GM12878 (cell line): Measurements from ENCODE around the gene TRMU. TPM values are rescaled to one million over a fixed set of nuclear protein-coding genes. Genes with fewer than 3 reads are reported as not detected.

Experiments
- ATAC-seq: fragments of 200-7000 bp; cut with Tn5 transposase; 3 replicates; pipeline ENCODE4 v1.9.1; 2020; ENCODE audit warnings: mild to moderate bottlenecking, moderate library complexity
- BruUV-seq: library from RNA; stranded (reverse); fragments of 400-500 nt; replicated peaks from 2 replicates; lab custom pipeline; 2021; lab: Mats Ljungman, UMichigan
- CTCF ChIA-PET: fragments of 300-600 bp; sonication (Branson Sonifier 250); formaldehyde crosslinking; extraction: SDS; loops from one replicate; lab custom pipeline; 2021; ENCODE audit warnings: inconsistent platforms; lab: Yijun Ruan, JAX
- POLR2A ChIA-PET: fragments of 350-600 bp; formaldehyde crosslinking; extraction: SDS; loops from one replicate; lab custom pipeline; 2021; ENCODE audit warnings: inconsistent platforms; lab: Charles Lee
- RAD21 ChIA-PET: fragments of 300-600 bp; sonication (Branson Sonifier 250); formaldehyde crosslinking; loops from one replicate; lab custom pipeline; 2023; ENCODE audit warnings: antibody characterized with exemption; ENCODE audit not compliant: unreplicated experiment; lab: Charles Lee
- SMC1A ChIA-PET: fragments of 300-600 bp; sonication (Branson Sonifier 250); formaldehyde crosslinking; loops from one replicate; lab custom pipeline; 2023; ENCODE audit not compliant: unreplicated experiment, uncharacterized antibody; lab: Charles Lee
- DNase-seq: peaks from one replicate; pipeline ENCODE4 v3.0.0-alpha.2; 2011; ENCODE audit warnings: low read depth, low spot score
- FAIRE-seq: peaks from 3 replicates; lab custom pipeline; 2011; peaks lifted over from hg19 to GRCh38; lab: Jason Lieb, UNC
- H2AFZ ChIP-seq: 2 replicates; pipeline ENCODE4 v1.6.0; 2011; ENCODE audit warnings: low read depth, low read length, control low read depth; ENCODE audit not compliant: control insufficient read depth
- H3K27ac ChIP-seq: 2 replicates; pipeline ENCODE4 v1.5.1; 2011; ENCODE audit warnings: control low read depth; ENCODE audit not compliant: control insufficient read depth, insufficient read depth
- H3K27me3 ChIP-seq, 2 experiments: replicated peaks in 1 of 2; 2 replicates each; pipeline versions ENCODE4 v1.6.0 to v1.6.1; 2011; ENCODE audit warnings: low read length in 1 of 2; ENCODE audit not compliant: control insufficient read depth in 2 of 2, insufficient read depth in 2 of 2
- H3K36me3 ChIP-seq, 2 experiments: 2 replicates each; pipeline ENCODE4 v1.5.1; 2011; ENCODE audit warnings: low read length in 1 of 2; ENCODE audit not compliant: control insufficient read depth in 2 of 2, insufficient read depth in 2 of 2
- H3K4me1 ChIP-seq: 2 replicates; pipeline ENCODE4 v1.6.1; 2011; ENCODE audit warnings: mild to moderate bottlenecking, low read length, moderate library complexity, mixed read lengths; ENCODE audit not compliant: control insufficient read depth, insufficient read depth
- H3K4me2 ChIP-seq: 2 replicates; pipeline ENCODE4 v1.6.0; 2011; ENCODE audit warnings: control low read depth; ENCODE audit not compliant: control insufficient read depth, insufficient read depth
- H3K4me3 ChIP-seq: fragments of 200-600 bp; sonication (generic); 2 replicates; pipeline ENCODE4 v1.5.1; 2016
- H3K79me2 ChIP-seq: 2 replicates; pipeline ENCODE4 v1.6.0; 2011; ENCODE audit warnings: low read length; ENCODE audit not compliant: control insufficient read depth, insufficient read depth
- H3K9ac ChIP-seq: 2 replicates; pipeline ENCODE4 v1.8.0; 2011; ENCODE audit warnings: low read length, control low read depth, mixed read lengths; ENCODE audit not compliant: control insufficient read depth, insufficient read depth
- H3K9me3 ChIP-seq: replicated peaks from 3 replicates; pipeline ENCODE4 v1.5.1; 2011; ENCODE audit warnings: mild to moderate bottlenecking, low read length; ENCODE audit not compliant: control insufficient read depth, insufficient read depth
- H4K20me1 ChIP-seq: 2 replicates; pipeline ENCODE4 v1.6.0; 2011; ENCODE audit not compliant: control insufficient read depth, insufficient read depth
- ATF7 ChIP-seq: fragments of 450-650 bp; IDR thresholded peaks from 2 replicates; pipeline ENCODE4 v1.6.1; 2016; ENCODE audit warnings: low read depth, mild to moderate bottlenecking
- CEBPB ChIP-seq, 2 experiments: fragments of 150-350 bp in 1 of 2; IDR thresholded peaks; 2 replicates each; pipeline ENCODE4 v1.6.1; 2012 to 2014; ENCODE audit warnings: low read depth in 2 of 2, low read length in 2 of 2, borderline replicate concordance in 1 of 2, inconsistent platforms in 1 of 2
- EED ChIP-seq: sonication (generic); IDR thresholded peaks from 2 replicates; pipeline ENCODE4 v1.6.1; 2016; ENCODE audit warnings: antibody characterized with exemption, low read depth
- FOS ChIP-seq: IDR thresholded peaks from 3 replicates; pipeline ENCODE4 v1.6.1; 2011; ENCODE audit warnings: borderline replicate concordance; ENCODE audit not compliant: insufficient read length; ENCODE audit errors: extremely low read depth
- FOXK2 ChIP-seq: fragments of 450-650 bp; IDR thresholded peaks from 2 replicates; pipeline ENCODE4 v1.6.1; 2017; ENCODE audit warnings: mild to moderate bottlenecking, moderate library complexity
- GATAD2B ChIP-seq: fragments of 450-650 bp; conservative IDR thresholded peaks from 2 replicates; pipeline ENCODE4 v1.6.1; 2017; ENCODE audit warnings: low read depth, mild to moderate bottlenecking, moderate library complexity
- IRF3 ChIP-seq: fragments of 450-650 bp; IDR thresholded peaks from 2 replicates; pipeline ENCODE4 v1.6.1; 2014; ENCODE audit warnings: mild to moderate bottlenecking
- KLF5 ChIP-seq: fragments of 450-650 bp; IDR thresholded peaks from 2 replicates; pipeline ENCODE4 v1.6.1; 2014; ENCODE audit warnings: mild to moderate bottlenecking; ENCODE audit not compliant: partially characterized antibody
- MEF2B ChIP-seq: fragments of 450-650 bp; IDR thresholded peaks from 2 replicates; pipeline ENCODE4 v1.6.1; 2018; ENCODE audit warnings: mild to moderate bottlenecking, moderate library complexity; ENCODE audit not compliant: partially characterized antibody, poor library complexity, severe bottlenecking
- MXI1 ChIP-seq: fragments of 150-350 bp; IDR thresholded peaks from 2 replicates; pipeline ENCODE4 v1.6.1; 2011; ENCODE audit warnings: low read depth, mild to moderate bottlenecking, inconsistent platforms, low read length, improper control_type of control experiment
- NR2C1 ChIP-seq: fragments of 450-650 bp; IDR thresholded peaks from 2 replicates; pipeline ENCODE4 v1.6.1; 2017; ENCODE audit warnings: antibody characterized with exemption, mild to moderate bottlenecking, moderate library complexity
- PAX5 ChIP-seq: IDR thresholded peaks from 2 replicates; pipeline ENCODE4 v1.6.1; 2011; ENCODE audit warnings: low read depth, low read length, borderline replicate concordance
- PBX3 ChIP-seq: IDR thresholded peaks from 2 replicates; pipeline ENCODE4 v1.6.1; 2011; ENCODE audit warnings: mild to moderate bottlenecking, low read depth, low read length, moderate library complexity; ENCODE audit not compliant: insufficient replicate concordance
- RAD21 ChIP-seq: IDR thresholded peaks from 2 replicates; pipeline ENCODE4 v1.6.1; 2011; ENCODE audit warnings: mild to moderate bottlenecking, low read depth, low read length, moderate library complexity; ENCODE audit not compliant: insufficient read depth
- RCOR1 ChIP-seq: conservative IDR thresholded peaks from 2 replicates; pipeline ENCODE4 v1.6.1; 2012; ENCODE audit warnings: low read depth, low read length, improper control_type of control experiment
- SMC3 ChIP-seq: IDR thresholded peaks from 2 replicates; pipeline ENCODE4 v1.6.1; 2011; ENCODE audit warnings: low read length, improper control_type of control experiment, borderline replicate concordance
- SREBF2 ChIP-seq: IDR thresholded peaks from 2 replicates; pipeline ENCODE4 v1.6.1; 2012; ENCODE audit warnings: mild to moderate bottlenecking, low read length
- SRF ChIP-seq, 2 experiments: IDR thresholded peaks; 2 replicates each; pipeline ENCODE4 v1.6.1; 2011; ENCODE audit warnings: low read depth in 2 of 2, low read length in 2 of 2, mild to moderate bottlenecking in 1 of 2, moderate library complexity in 1 of 2
- USF2 ChIP-seq: IDR thresholded peaks from 2 replicates; pipeline ENCODE4 v1.6.1; 2011; ENCODE audit warnings: low read depth, low read length, improper control_type of control experiment, borderline replicate concordance
- ZNF274 ChIP-seq: IDR thresholded peaks from one replicate; pipeline ENCODE4 v1.8.0; 2011; ENCODE audit not compliant: insufficient read length, insufficient read depth
- WGBS: methylation state at CpG from one replicate; pipeline ENCODE4 v1.1.6; 2016; ENCODE audit warnings: low lambda C conversion rate; ENCODE audit not compliant: insufficient replicate concordance, insufficient coverage; ENCODE audit errors: missing lambda C conversion rate; 5-methylcytosine and 5-hydroxymethylcytosine counted together
- in situ Hi-C: fragments of 300-500 bp; cut with MboI; formaldehyde crosslinking; loops from 9 replicates; pipeline ENCODE4 v1.14.3; 2018; ENCODE audit warnings: mixed read lengths
- intact Hi-C: fragments of 100-400 bp; cut with micrococcal nuclease; formaldehyde crosslinking; loops from one replicate; pipeline ENCODE4 v1.14.2; 2022; ENCODE audit not compliant: unreplicated experiment
- polyA plus RNA-seq, 11 experiments: library from polyadenylated mRNA; depleted of rRNA in 4 of 11; unstranded in 6 of 11; stranded (reverse) in 5 of 11; fragments of >200 nt; fragmentation: Nextera tagmentation in 4 of 11; fragmentation: Illumina TruSeq in 1 of 11; extraction: Ambion mirVana in 4 of 11; extraction: Trizol in 1 of 11; gene quantifications; 1 replicate in 1 of 11; 2 replicates in 10 of 11; pipeline versions ENCODE4 v1.2.1 to v1.2.3, GENCODE V29; 2011 to 2016; ENCODE audit warnings: inconsistent platforms in 2 of 11, missing spikeins in 2 of 11, low read depth in 1 of 11
- total RNA-seq, 4 experiments: library from RNA; depleted of rRNA in 3 of 4; stranded (reverse); fragments of >200 nt in 3 of 4; fragmentation: Illumina TruSeq in 1 of 4; extraction: Trizol in 1 of 4; gene quantifications; 2 replicates each; pipeline versions ENCODE4 v1.2.1 to v1.2.3, GENCODE V29; 2013 to 2021

Gene TRMU
- total and polyA plus RNA-seq, 10 of the 15 experiments (the other 5 are each of a cell fraction or from before 2014, with no cell fraction given), result 3.5 to 57.0 (median 44.0) TPM

- Histone ChIP-seq H3K4me1 (no peaks in the 10 kb centered on the region), H3K4me3 (no peak overlapping the region), H3K9me3 (no peaks in the 10 kb centered on the region), H3K27me3 (no peaks in the 10 kb centered on the region), H3K79me2 (no peaks in the 10 kb centered on the region), H3K36me3 (peaks cover 13 to 47% of the 10 kb centered on the region in 2 experiments), H3K27ac (no peak overlapping the region), H3K4me2 (no peak overlapping the region), H3K9ac (no peak overlapping the region), H4K20me1 (no peaks in the 10 kb centered on the region), H2AFZ (no peak overlapping the region)
- FAIRE-seq (peak; percentile 27), ATAC-seq (peak; percentile 92), DNase-seq (no peak)
- POLR2A ChIA-PET, result no interaction called here
- SMC1A ChIA-PET, result interaction anchor here (1.3 kb wide), 1 partner anchor 187 kb away, joined by 3 read pairs; no protein-coding TSS in a partner anchor
- RAD21 ChIA-PET, result interaction anchor here (1.2 kb wide), 1 partner anchor 186 kb away, joined by 8 read pairs; no protein-coding TSS in a partner anchor
- intact Hi-C loops (loop anchor here (1.0 kb wide), 1 partner anchor 187 kb away; no protein-coding TSS in a partner anchor), in situ Hi-C loops (no loop called here)
- WGBS, result 50% methylated on average over 21 of the region's 22 CpGs
- no TSS peak for BruUV-seq
- CTCF ChIA-PET, result interaction anchor here (0.5 to 3.9 kb wide), 3 partner anchors 12 to 186 kb away, joined by 3 to 15 read pairs (median 6); no protein-coding TSS in a partner anchor
- no peak for TF ChIP-seq FOXK2
- TF ChIP-seq KLF5, result no peak
- no peak for TF ChIP-seq GATAD2B
- no peak for TF ChIP-seq ATF7
- TF ChIP-seq PBX3, result peak; percentile 21
- no peak for TF ChIP-seq MEF2B
- TF ChIP-seq RAD21, result peak; percentile 71
- no peak for TF ChIP-seq SREBF2
- no peak for TF ChIP-seq FOS
- peak; percentile 75 for TF ChIP-seq SMC3
- TF ChIP-seq SRF (IDR thresholded peaks at IDR 0.05; ENCODE audit: low read depth in 2 of 2, low read length in 2 of 2), result no peak
- no peak for TF ChIP-seq MXI1
- no peak for TF ChIP-seq EED
- no peak for TF ChIP-seq RCOR1
- no peak for TF ChIP-seq IRF3
- no peak for TF ChIP-seq PAX5
- no peak for TF ChIP-seq USF2
- TF ChIP-seq NR2C1, result no peak
- TF ChIP-seq CEBPB (IDR thresholded peaks at IDR 0.05; ENCODE audit: borderline replicate concordance in 1 of 2, low read depth in 2 of 2, low read length in 2 of 2), result no peak
- TF ChIP-seq ZNF274, result no peak
Measured at GRCh38 chr22:46355369-46355995, 20.0 kb downstream of the TRMU start.
